Rectal smooth muscle tissue (tissue), 1 donor: ENCODE data around the gene DLL3.
"Not testable (repeated sequence)": the region's sequence is repeated elsewhere in the genome, so short reads cannot be mapped to it uniquely, and the experiment has no call there.

Source experiments
- H3K27ac ChIP-seq: one replicate; pipeline ENCODE4 v1.7.0; 2013; ENCODE audit warnings: low read depth, low read length, inconsistent platforms
- H3K27me3 ChIP-seq: one replicate; pipeline ENCODE4 v1.7.0; 2013; ENCODE audit warnings: low read length; ENCODE audit not compliant: control insufficient read depth, insufficient read depth
- H3K36me3 ChIP-seq: one replicate; pipeline ENCODE4 v1.7.0; 2013; ENCODE audit warnings: low read length; ENCODE audit not compliant: control insufficient read depth, insufficient read depth
- H3K4me1 ChIP-seq: one replicate; pipeline ENCODE4 v1.7.0; 2013; ENCODE audit warnings: low read length; ENCODE audit not compliant: control insufficient read depth, insufficient read depth
- H3K4me3 ChIP-seq: one replicate; pipeline ENCODE4 v1.7.0; 2013; ENCODE audit warnings: low read length
- H3K9ac ChIP-seq: one replicate; pipeline ENCODE4 v1.7.0; 2013; ENCODE audit warnings: low read length

DLL3 gene, protein sequence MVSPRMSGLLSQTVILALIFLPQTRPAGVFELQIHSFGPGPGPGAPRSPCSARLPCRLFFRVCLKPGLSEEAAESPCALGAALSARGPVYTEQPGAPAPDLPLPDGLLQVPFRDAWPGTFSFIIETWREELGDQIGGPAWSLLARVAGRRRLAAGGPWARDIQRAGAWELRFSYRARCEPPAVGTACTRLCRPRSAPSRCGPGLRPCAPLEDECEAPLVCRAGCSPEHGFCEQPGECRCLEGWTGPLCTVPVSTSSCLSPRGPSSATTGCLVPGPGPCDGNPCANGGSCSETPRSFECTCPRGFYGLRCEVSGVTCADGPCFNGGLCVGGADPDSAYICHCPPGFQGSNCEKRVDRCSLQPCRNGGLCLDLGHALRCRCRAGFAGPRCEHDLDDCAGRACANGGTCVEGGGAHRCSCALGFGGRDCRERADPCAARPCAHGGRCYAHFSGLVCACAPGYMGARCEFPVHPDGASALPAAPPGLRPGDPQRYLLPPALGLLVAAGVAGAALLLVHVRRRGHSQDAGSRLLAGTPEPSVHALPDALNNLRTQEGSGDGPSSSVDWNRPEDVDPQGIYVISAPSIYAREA

DNA sequence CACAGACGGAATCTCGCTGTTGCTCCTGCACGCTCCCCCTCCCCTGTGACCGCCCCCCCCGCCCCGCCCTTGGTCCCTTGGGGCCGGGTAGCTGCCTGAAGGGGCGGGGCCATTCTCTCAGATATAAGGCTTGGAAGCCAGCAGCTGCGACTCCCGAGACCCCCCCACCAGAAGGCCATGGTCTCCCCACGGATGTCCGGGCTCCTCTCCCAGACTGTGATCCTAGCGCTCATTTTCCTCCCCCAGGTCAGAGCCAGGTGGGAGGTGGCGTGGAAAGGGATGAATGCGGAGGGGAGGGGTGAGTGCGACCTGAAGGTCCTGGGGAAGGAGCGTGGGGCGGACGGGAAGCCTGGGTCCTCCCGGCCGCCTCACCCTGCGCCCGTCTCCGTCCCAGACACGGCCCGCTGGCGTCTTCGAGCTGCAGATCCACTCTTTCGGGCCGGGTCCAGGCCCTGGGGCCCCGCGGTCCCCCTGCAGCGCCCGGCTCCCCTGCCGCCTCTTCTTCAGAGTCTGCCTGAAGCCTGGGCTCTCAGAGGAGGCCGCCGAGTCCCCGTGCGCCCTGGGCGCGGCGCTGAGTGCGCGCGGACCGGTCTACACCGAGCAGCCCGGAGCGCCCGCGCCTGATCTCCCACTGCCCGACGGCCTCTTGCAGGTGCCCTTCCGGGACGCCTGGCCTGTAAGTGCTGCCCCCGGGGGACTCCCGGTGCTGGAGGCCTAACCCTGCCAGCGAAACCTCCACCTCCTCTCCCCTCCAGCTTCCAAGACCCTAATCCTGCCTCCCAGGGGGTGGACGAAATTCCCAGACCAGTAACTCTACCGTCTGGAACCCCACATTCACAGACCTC lies at the start of gene DLL3:
DLL3 (plus strand) TSS at position 150 of the 845 bp plus-strand sequence; CDS start at position 178, 28 bp downstream.
- peak within 1 kb of the TSS; percentile 33 for H3K4me3 ChIP-seq
- no peak within 1 kb of the TSS for H3K9ac ChIP-seq

DNA sequence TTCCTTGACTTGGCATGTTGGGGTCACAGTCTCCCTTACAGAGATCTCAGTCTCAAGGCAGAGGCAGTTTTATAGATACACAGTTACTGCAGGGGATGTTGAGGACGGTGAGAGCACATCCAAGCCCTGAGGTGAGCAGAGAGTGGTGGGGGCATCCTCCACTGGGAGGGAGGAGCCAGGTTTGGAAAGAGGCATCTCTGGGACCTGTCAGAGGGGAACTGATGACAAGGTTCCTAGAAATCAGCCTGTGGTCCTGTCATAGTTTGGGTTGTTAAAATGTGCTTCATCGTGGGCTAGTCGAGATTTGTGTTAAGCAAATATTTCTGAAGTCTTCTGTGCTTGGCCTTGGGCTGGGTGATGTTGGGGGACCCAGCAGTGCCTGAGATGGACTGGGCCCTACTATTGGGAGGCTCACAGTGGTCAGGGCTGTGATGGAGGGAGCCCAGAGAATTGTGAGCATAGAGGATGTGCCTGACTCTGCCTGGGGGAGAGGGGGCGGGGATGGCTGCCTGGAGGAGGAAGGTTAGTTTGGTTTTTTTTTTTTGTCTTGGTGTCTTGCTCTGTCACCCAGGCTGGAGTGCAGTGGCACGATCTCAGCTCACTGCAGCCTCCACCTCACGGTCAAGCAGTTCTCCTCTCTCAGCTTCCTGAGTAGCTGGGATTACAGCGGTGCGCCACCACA lies 49.5 kb upstream of the DLL3 start:
- no peak overlapping the region for H3K27ac ChIP-seq
- H3K36me3 ChIP-seq: peaks cover 4% of the 10 kb centered on the region
- H3K27me3 ChIP-seq: no peaks in the 10 kb centered on the region
- H3K9ac ChIP-seq: no peak overlapping the region
- no peak overlapping the region for H3K4me3 ChIP-seq
- H3K4me1 ChIP-seq: no peaks in the 10 kb centered on the region

More for the DNA sequence above, at the start of gene DLL3:
- Histone ChIP-seq H3K27me3 (peaks cover 19% of the 10 kb centered on the region), H3K4me1 (no peaks in the 10 kb centered on the region), H3K27ac (no peak within 1 kb of the TSS), H3K36me3 (no peaks in the 10 kb centered on the region)

DNA sequence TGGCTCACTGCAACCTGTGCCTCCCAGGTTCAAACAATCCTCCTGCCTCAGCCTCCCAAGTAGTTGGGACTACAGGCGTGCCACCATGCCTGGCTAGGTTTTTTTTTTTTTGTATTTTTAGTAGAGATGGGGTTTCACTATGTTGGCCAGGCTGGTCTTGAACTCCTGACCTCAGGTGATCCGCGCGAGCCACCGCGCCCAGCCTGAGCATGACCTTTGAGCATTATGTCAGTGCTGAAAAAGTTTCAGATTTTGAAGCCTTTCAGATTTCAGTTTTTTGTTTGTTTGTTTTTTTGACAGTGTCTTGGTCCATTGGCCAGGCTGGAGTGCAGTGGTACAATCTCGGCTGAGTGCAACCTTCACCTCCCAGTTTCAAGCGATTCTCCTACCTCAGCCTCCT lies 47.5 kb upstream of the DLL3 start:
- not testable (repeated sequence) for H3K36me3 ChIP-seq, H3K9ac ChIP-seq, H3K4me1 ChIP-seq, H3K4me3 ChIP-seq, H3K27ac ChIP-seq, H3K27me3 ChIP-seq

DNA sequence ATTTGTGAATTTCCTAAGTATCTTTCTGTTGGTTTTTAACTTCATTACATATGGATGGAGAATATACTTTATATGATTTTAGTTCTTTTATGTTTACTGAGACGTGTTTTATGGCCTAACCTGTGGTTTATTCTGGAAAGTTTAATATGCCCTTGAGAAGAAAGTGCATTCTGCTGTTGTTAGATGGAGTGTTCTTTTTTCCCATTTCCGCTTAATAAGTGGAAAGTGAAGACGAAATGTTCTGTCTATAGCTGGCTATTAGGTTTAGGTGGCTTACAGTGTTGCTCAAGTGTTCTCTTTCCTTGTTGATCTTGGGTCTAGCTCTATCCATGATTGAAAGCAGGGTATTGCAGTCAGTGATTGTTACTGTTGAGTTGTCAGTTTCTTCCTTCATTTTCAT lies 35.3 kb upstream of the DLL3 start:
- peaks cover 56% of the 10 kb centered on the region for H3K36me3 ChIP-seq
- H3K27ac ChIP-seq: no peak overlapping the region
- no peak overlapping the region for H3K4me3 ChIP-seq
- H3K4me1 ChIP-seq: no peaks in the 10 kb centered on the region
- H3K27me3 ChIP-seq: no peaks in the 10 kb centered on the region
- no peak overlapping the region for H3K9ac ChIP-seq

DNA sequence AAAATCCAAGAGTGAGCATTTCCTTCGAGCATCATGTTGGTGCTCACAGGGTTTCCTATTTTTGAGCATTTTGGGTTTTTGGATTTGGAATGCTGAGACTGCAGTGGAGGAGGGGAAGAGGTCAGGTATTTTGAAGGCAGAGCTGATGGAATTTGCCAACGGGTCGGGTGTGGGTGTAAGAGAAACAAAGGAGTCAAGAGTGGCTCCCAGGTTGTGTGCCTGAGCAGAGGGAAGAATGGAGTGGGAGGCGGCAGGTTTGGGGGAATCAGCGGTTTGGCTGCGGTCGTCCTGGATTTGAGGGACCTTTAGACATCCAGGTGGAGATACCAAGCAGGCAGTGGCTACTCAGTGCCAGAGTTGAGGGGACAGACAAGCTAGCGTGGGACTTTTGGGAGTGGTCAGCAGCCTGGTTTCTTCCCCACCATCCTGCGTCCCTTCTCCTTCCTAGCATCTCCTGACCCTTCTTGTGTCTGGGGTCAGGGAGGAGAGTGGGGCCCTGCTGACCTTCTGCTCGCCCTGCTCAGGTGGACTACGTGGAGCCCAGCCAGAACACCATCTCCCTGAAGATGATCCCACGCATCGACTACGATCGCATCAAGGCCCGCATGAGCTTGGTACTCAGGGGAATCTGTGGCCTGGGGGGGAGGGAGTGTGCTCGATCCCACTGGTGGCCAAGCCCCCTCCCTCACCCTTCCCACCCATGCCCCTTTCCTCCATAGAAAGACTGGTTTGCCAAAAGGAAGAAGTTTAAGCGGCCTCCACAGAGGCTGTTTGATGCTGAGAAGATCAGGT lies 32.6 kb upstream of the DLL3 start:
- no peaks in the 10 kb centered on the region for H3K27me3 ChIP-seq
- H3K9ac ChIP-seq: no peak overlapping the region
- H3K27ac ChIP-seq: no peak overlapping the region
- no peaks in the 10 kb centered on the region for H3K4me1 ChIP-seq
- H3K36me3 ChIP-seq: peaks cover 61% of the 10 kb centered on the region
- H3K4me3 ChIP-seq: no peak overlapping the region

DNA sequence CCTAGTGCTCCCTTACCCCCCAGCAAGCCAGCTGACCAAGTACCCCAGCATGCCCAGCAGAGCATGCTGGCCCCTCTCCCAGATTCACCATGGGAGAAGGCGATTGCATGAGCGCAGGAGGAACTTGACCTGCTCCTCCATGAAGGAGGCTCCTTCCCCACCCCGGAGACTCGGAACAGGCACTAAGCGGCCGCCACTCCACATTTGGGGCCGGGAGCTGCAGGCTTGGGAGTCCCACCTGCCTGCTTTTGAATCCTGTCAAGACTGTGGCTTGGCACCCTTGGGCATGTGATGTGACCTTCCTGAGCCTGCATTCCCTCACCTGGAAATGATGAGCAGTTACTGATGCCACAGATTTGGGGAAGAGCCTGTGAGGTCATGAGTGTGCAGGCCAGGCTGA lies 30.8 kb upstream of the DLL3 start:
- no peak overlapping the region for H3K4me3 ChIP-seq
- no peaks in the 10 kb centered on the region for H3K4me1 ChIP-seq
- no peak overlapping the region for H3K9ac ChIP-seq
- H3K27me3 ChIP-seq: no peaks in the 10 kb centered on the region
- H3K36me3 ChIP-seq: peaks cover 76% of the 10 kb centered on the region
- H3K27ac ChIP-seq: no peak overlapping the region

DNA sequence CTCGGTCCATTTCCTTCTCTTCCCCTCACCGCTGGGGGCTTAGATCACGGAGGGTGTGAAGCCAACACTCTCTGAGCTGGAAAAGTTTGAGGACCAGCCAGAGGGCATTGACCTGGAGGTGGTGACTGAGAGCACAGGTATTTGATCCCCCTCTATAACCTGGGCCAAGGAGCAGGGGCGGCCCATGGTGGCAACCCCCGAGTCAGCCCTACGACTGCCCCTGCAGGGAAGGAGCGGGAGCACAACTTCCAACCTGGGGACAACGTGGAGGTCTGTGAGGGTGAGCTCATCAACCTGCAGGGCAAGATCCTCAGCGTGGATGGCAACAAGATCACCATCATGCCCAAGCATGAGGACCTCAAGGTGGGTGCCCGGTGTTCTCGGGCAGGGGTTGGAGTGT lies 29.7 kb upstream of the DLL3 start:
- no peak overlapping the region for H3K9ac ChIP-seq

DNA sequence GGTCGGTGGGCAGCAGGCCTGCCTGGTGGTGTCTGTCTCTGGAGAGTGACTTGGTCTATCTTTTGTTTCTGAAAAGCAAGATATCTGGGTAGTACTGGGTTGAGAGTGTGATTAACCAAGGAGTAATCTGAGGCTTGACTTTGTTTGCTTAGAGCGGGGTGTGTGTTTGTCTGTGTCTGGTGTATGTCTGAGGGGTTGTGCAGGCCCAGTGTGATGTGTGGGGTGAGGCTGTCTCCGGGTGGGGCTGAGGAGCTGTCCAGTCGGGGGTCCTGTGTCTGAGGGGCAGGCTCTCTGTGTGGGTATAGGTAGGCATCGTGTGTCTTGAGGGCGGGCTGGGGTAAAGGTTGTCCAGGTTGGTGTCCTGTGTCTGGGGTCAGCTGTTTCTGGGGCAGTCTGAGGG lies 29.2 kb upstream of the DLL3 start:
- Histone ChIP-seq H3K36me3 (peaks cover 90% of the 10 kb centered on the region), H3K4me3 (no peak overlapping the region), H3K27ac (no peak overlapping the region), H3K4me1 (no peaks in the 10 kb centered on the region), H3K27me3 (no peaks in the 10 kb centered on the region), H3K9ac (no peak overlapping the region)

More for the DNA sequence above, 29.7 kb upstream of the DLL3 start:
- Histone ChIP-seq H3K4me3 (no peak overlapping the region), H3K27me3 (no peaks in the 10 kb centered on the region), H3K36me3 (peaks cover 86% of the 10 kb centered on the region), H3K4me1 (no peaks in the 10 kb centered on the region), H3K27ac (no peak overlapping the region)

DNA sequence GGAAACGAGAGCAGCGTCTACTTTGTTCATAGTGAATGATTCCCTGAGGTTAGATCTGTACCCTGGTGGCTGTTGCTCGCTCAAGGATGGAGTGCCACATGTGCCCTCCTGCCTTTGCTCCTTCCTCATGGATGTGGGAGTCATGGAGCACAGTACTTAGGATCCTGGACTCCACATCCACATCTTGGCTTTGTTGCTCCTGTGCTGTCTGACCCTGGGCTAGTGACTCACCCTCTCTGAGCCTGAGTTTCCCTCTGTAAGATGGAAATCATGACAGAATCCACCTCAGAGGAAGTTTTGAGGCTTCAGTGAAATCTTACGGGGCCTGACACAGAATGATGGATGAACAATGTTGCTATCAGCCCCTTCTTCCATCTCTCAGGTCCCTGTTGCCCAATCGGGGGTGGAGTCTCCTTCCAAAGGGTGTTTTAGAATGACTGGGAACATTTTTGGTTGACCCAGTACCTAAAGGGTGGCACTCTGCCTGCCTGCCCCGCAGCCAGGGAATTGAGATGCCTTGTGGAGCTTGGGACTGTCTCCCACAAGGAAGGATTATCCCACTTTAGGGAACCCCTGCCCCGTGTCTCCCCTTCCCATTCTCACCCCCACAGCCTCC lies 27.9 kb upstream of the DLL3 start:
- H3K36me3 ChIP-seq: peaks cover 89% of the 10 kb centered on the region
- no peak overlapping the region for H3K27ac ChIP-seq
- H3K4me3 ChIP-seq: no peak overlapping the region
- H3K9ac ChIP-seq: no peak overlapping the region
- H3K4me1 ChIP-seq: no peaks in the 10 kb centered on the region
- H3K27me3 ChIP-seq: no peaks in the 10 kb centered on the region

DNA sequence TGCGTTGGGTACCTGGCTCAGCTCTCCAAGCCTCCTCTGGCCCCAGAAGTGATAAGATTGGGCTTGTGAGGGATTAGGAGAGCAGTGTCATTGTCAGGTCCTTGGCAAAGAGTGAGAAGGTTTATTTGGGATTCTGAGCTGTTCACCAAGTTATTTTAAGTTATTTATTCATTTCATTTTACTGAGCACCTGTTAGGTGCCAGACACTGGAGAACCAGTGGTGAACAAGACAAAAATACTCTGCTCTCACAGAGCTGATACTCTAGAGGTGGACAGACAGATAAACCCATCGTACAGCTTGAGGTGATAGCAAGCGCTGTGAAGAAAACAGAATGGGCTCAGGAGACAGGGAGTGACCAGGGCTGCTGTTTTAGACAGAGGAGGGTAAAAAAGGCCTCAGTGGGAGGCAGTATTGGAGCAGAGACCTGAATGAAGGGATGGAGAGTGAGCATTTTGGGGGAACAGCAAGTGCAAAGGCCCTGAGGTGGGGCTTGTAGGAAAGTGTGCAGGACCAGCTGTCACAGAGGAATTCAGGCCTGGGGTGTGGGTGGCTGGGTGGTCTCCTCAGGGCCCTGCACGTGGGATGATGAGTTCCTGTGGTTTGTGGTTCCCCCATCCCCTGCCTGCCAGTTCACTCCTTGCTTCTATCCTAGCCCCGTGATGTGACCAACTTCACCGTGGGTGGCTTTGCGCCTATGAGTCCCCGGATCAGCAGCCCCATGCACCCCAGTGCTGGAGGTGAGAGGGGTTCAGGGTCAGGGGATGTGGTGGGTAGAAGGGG lies 26.8 kb upstream of the DLL3 start:
- H3K27me3 ChIP-seq: no peaks in the 10 kb centered on the region

More for the DNA sequence above, 26.8 kb upstream of the DLL3 start:
- Histone ChIP-seq H3K36me3 (peaks cover 85% of the 10 kb centered on the region), H3K4me3 (no peak overlapping the region), H3K9ac (no peak overlapping the region), H3K4me1 (no peaks in the 10 kb centered on the region), H3K27ac (no peak overlapping the region)
